Measurements from ENCODE around the gene ACAT2. TPM values are rescaled to one million over a fixed set of nuclear protein-coding genes. Genes with fewer than 3 reads are reported as not detected.
"Not testable (repeated sequence)": the region's sequence is repeated elsewhere in the genome, so short reads cannot be mapped to it uniquely, and the experiment has no call there.

The ACAT2 gene
- total RNA-seq, 1 experiment from 2014 or later: 18.8 TPM

DNA sequence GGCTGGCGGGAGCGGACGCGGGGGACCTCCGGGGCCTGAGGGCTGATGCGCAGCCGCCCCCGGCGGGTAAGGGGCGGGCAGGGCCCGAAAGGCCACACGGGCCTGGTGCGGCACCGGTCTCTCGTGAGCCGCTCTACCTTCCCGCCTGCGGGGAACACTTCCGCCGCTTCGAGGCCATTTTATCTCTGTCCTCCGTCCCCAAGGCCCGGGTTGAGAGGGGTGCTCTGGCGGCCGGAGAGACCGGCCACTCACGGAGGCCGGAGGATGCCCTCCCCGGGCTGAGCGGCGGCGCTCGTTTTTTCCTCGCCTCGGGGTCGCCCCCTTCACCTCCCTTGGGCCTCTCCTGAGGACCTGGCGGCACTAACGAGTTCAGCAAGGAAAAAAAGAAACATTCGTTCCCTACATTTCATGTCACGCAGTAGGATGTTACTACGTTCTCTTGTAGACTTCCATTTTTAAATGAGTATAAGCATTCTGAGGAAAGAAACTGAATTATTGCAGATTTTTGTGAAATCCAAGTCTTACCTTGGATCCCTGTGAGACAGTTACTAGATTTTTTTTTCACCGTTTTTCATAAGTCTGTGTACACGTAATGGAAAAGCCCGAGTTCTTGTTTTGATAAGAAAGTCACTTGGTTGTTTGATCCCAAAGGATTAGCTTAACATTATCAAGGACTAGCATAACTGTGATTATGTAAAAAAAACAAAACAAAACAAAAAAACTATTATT lies 34.0 kb upstream of the ACAT2 start:
- in situ Hi-C loops (cut with HindIII; ENCODE audit: low pct_unique_long_range_greater_than_20kb, low sequenced_read_pairs): no loop called here
- peak; percentile 71 for DNase-seq (ENCODE audit: low read depth)

DNA sequence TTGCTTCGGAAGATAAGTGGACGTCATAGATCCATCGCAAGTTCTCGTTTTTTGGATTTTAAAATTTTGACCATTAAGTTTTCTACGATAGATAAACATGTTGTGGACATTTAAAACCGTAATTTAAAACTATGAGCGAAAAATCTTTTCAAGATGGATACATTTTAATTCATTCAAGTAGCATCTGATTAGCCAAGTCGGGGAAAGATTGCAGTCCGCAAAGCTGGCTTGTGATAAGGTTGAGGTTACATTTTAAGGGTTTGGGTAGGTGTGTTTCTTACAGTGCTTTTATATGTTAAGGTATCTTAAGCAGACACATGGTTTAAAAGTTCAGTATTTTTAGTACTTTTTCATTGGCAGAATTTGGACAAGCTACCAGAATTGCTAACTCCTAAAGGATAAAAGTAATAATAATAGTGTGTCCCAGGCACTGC lies 33.3 kb upstream of the ACAT2 start:
- in situ Hi-C loops (cut with HindIII; ENCODE audit: low pct_unique_long_range_greater_than_20kb, low sequenced_read_pairs): no loop called here
- DNase-seq (ENCODE audit: low read depth): no peak

DNA sequence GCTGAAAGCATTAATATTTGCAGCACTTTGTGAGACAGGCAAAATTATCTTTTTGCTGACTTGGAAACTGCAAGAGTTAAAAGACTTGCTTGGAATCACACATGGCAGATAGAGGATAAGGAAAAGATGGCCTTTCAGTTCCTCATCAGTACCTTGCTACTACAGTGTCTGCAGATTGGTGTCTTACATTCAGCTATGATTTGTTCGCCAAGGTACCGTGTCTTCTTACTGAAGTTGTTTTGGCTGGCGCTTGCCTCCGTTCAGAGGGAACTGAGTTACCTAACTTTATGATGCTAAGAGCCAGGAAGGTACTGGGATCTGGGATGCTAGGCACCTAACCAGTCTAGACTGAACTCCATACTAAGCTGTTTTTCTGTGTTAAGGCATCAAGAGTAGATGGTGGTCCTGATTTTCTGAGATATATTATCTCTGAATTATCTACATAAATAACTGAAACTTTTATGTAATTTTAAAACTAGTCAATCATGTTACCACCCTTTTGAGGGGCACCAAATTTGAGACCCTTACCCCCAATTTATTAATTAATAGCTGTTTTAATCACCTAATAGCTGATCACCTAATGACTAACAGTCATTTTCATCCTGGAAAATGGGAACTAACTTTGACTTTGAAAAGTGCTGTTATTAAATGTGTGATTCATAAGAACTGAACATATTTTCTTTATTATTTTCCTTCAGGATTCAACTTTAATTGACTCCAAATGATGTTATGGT lies 32.1 kb upstream of the ACAT2 start:
- in situ Hi-C loops (cut with HindIII; ENCODE audit: low pct_unique_long_range_greater_than_20kb, low sequenced_read_pairs): no loop called here
- no peak for DNase-seq (ENCODE audit: low read depth)

DNA sequence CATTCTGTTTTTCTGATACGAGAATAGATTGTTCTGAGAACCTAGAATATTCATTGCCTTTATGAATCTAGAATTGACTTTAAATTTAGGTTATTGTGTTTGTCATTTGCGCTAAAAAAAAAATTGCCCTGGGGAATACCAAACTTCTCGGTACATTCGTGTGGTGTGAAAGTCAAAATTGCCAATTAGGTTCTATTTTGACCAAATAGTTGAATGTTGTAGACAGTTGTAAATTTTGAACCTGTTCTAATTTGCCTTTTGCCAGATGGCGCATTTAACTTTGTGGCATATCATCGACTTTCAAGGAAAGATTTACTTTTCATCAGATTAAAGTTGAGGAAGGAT lies 31.5 kb upstream of the ACAT2 start:
- in situ Hi-C loops (cut with HindIII; ENCODE audit: low pct_unique_long_range_greater_than_20kb, low sequenced_read_pairs): no loop called here
- DNase-seq (ENCODE audit: low read depth): no peak

DNA sequence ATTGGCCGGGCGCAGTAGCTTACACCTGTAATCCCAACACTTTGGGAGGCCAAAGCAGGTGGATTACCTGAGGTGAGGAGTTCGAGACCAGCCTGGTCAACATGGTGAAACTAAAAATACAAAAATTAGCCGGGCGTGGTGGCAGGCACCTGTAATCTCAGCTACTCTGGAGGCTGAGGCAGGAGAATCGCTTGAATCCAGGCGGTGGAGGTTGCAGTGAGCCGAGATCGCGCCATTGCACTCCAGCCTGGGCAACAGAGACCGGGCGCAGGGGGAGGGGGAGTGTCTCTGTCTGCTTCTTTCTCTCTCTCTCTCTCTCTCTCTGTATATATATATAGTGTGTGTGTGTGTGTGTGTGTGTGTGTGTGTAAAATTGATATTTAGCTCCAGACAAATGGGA lies 29.3 kb upstream of the ACAT2 start:
- in situ Hi-C loops (cut with HindIII; ENCODE audit: low pct_unique_long_range_greater_than_20kb, low sequenced_read_pairs); DNase-seq (ENCODE audit: low read depth): not testable (repeated sequence)

DNA sequence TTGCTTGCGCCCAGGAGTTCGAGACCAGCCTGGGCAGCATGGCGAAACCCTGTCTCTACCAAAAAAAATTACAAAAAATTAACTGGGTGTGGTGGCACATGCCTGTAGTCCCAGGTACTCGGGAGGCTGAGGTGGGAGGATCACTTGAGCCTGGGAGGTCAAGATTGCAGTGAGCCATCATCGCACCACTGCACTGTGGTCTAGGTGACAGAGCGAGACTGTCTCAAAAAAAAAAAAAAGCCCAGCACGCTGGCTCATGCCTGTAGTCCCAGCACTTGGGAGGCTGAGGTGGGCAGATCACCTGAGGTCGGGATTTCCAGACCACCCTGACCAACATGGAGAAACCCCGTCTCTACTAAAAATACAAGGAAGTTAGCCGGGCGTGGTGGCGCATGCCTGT lies 28.4 kb upstream of the ACAT2 start:
- in situ Hi-C loops (cut with HindIII; ENCODE audit: low pct_unique_long_range_greater_than_20kb, low sequenced_read_pairs): not testable (repeated sequence)

DNA sequence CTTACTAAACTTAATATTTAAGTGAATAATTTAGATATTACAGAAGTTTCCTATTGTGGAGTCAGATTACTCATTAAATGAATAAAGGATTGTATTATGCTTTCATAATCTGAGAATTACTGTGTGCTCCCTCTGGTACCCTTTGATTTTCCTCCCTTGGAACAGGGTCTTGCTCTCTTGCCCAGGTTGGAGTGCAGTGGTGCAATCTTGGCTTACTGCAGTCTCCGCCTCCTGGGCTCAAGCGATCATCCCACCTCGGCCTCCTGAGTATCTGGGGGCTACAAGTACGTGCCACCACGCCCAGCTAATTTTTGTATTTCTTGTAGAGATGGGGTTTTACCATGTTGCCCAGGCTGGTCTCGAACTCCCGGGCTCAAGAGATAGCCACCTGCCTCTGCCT lies 24.9 kb upstream of the ACAT2 start:
- DNase-seq (ENCODE audit: low read depth): no peak
- in situ Hi-C loops (cut with HindIII; ENCODE audit: low pct_unique_long_range_greater_than_20kb, low sequenced_read_pairs): no loop called here

More for the DNA sequence above, 28.4 kb upstream of the ACAT2 start:
- not testable (repeated sequence) for DNase-seq (ENCODE audit: low read depth)

DNA sequence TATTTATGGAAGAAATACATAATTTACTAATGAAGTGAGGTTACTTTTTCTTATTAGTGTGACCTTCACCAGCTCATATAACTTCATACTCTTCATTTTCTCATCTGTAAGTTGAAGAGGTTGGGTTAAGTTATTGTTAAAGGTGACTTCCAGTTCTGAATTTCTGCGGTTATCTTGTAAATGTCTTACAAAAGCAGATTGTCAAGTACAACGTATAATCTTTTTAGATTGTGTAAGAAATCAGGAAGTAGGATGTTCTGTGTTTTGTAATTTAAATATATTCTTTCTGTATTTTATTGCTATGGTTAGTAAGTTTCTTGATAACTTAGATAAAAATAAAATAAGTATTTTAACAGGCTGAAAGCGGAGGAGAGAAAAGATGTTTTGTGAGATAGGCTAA lies 22.5 kb upstream of the ACAT2 start:
- no peak for DNase-seq (ENCODE audit: low read depth)
- in situ Hi-C loops (cut with HindIII; ENCODE audit: low pct_unique_long_range_greater_than_20kb, low sequenced_read_pairs): no loop called here

DNA sequence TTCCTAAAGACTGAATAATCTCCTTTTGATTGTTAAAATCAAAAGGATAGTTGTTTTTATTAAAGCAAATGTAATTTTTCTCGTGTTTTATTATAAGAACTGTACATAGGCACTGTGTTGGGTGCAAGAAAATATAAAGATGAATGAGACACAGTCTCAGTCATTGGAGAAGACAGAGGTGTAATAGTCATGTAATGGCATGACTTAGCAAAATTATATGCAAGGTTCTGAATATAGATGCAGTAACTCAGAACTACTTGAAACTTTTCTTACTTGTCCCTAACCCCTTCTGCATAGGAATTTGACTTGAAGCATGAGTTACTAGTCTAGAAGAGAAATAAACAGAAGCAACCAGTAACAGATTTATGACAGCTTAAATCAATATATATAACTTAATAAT lies 19.7 kb upstream of the ACAT2 start:
- in situ Hi-C loops (cut with HindIII; ENCODE audit: low pct_unique_long_range_greater_than_20kb, low sequenced_read_pairs): no loop called here
- DNase-seq (ENCODE audit: low read depth): no peak

DNA sequence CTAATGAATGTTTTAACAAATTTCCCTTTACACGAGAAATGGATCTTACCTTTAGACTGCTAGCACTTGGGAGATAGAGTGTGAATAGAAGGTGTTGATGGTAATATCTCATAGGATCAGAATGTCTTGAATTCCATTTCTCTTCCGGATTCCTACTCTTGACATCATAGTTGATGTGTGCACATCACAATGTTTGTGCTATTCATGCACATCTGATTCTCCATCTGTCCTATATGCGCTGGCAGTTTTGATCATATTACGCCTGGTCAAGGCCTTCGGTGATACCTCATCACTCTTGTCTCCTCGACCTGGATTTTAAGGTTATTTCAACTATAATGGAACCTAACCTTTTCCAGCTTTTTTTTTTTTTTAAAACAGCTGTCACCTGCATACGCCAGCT lies 16.8 kb upstream of the ACAT2 start:
- in situ Hi-C loops (cut with HindIII; ENCODE audit: low pct_unique_long_range_greater_than_20kb, low sequenced_read_pairs): no loop called here
- no peak for DNase-seq (ENCODE audit: low read depth)

DNA sequence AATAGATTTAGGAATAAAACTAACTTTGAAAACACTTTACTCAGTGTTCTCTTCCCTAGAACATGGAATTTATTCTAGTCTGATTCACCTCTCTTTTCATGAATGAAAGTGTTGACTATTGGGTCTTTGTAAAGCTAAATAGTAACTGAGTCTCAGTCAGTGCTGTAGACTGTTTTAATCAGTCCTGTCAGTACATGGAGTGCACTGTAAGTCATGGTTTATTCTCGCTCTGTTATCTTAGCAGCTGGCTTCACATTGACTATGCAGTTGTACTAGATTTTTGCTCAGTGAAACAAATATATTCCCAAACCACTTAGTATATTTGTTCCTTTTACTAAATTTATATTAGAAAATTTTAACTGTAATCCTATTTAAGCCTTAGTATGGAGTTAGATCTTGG lies 15.1 kb upstream of the ACAT2 start:
- no peak for DNase-seq (ENCODE audit: low read depth)
- in situ Hi-C loops (cut with HindIII; ENCODE audit: low pct_unique_long_range_greater_than_20kb, low sequenced_read_pairs): no loop called here

DNA sequence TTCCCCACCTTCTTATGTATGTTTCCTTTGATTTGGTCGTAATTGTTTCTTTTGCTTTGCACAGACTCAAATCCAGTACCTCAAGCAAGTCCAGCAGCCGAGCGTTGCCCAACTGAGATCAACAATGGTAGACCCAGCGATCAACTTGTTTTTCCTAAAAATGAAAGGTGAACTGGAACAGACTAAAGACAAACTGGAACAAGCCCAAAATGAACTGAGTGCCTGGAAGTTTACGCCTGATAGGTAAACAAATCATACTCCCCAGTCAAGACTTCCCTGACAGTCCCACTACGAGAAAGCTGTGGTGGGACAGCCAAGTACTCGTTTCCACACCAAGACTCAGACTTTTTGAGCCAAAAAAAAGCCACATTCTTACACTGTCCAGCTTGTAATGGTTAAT lies 13.7 kb upstream of the ACAT2 start:
- in situ Hi-C loops (cut with HindIII; ENCODE audit: low pct_unique_long_range_greater_than_20kb, low sequenced_read_pairs); DNase-seq (ENCODE audit: low read depth): not testable (repeated sequence)

DNA sequence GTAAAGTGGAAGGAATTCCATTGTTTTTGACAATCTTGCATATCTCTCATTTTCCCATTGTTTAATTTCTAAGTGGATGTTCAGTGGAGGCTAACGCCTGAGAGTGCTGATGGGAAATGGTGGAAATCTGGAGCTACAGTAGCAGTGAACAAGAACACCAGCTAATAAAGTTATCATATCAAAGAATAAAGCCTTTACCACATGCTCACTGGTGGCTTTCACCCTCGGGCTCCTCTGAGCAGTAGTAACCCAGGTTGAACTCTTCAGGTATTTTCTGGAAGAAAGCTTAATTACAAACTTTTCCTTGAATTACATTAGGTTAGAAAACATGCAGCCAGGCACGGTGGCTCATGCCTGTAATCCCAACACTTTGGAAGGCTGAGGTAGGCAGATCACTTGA lies 10.4 kb upstream of the ACAT2 start:
- in situ Hi-C loops (cut with HindIII; ENCODE audit: low pct_unique_long_range_greater_than_20kb, low sequenced_read_pairs): no loop called here
- DNase-seq (ENCODE audit: low read depth): no peak

DNA sequence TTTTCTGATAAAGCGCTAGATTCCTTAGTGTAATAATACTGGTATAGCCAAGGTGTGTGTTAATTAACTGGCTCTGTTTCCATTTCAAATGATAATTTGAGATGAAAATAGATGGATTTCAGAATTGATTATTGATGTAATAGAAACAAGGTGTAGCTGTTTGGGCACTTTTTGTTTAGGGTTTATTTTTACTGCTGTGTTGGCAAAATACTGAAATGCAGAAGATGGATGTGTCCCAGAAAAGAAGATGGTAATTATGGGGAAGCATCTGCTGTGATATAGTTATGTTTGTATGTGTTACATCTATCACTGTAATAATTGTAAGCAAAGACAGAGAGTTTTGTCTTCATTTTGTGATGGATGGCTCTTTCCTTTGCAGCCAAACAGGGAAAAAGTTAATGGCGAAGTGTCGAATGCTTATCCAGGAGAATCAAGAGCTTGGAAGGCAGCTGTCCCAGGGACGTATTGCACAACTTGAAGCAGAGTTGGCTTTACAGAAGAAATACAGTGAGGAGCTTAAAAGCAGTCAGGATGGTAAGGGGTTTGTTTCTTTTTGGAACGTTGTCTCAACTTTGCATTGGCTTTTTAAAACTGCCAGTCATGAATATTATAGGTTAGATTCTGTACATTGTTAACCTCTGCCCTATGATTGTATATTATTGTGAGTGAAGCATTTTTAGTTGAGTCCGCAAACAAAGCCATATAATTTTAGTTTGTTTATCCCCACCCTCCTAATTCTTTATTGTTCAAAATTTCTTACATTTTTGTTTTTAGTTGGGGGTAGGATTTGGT lies 8.6 kb upstream of the ACAT2 start:
- DNase-seq (ENCODE audit: low read depth): no peak
- in situ Hi-C loops (cut with HindIII; ENCODE audit: low pct_unique_long_range_greater_than_20kb, low sequenced_read_pairs): no loop called here

DNA sequence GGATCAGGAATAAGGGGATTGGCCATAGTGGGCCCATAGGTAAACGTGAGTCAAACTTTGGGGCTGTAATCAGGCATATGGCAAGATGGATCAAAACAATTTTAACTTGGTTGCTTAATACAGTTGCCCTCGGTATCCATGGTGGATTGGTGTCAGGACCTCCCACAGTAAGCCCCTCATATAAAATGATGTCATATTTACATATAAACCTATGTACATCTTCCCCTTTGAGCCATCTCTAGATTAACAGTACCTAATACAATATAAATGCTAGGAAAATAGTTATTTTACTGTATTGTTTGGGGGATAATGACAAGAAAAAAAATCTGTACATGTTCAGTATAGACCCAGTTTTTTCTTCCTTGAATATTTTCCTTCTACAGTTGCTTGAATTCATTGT lies 7.4 kb upstream of the ACAT2 start:
- DNase-seq (ENCODE audit: low read depth): no peak
- in situ Hi-C loops (cut with HindIII; ENCODE audit: low pct_unique_long_range_greater_than_20kb, low sequenced_read_pairs): no loop called here

DNA sequence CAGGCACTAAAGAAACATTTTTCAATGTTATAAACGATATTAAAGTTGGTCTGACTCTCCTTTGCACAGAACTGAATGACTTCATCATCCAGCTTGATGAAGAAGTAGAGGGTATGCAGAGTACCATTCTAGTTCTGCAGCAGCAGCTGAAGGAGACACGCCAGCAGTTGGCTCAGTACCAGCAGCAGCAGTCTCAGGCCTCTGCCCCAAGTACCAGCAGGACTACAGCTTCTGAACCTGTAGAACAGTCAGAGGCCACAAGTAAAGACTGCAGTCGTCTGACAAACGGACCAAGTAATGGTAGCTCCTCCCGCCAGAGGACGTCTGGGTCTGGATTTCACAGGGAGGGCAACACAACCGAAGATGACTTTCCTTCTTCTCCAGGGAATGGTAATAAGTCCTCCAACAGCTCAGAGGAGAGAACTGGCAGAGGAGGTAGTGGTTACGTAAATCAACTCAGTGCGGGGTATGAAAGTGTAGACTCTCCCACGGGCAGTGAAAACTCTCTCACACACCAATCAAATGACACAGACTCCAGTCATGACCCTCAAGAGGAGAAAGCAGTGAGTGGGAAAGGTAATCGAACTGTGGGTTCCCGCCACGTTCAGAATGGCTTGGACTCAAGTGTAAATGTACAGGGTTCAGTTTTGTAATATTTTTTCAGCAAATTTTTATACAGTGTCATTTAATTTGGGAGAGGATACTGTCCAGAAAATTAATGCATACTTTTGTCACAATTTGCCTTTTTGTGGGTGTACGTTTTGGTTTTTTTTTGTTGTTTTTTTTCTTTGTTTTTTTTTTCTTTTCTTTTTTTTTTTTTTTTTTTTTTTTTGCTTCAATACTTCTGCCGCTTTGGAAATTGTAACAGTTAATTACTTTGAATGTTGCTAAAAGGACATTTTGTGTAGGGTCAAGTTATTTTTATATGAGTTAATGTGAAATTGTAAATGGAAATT lies 6.6 kb upstream of the ACAT2 start:
- in situ Hi-C loops (cut with HindIII; ENCODE audit: low pct_unique_long_range_greater_than_20kb, low sequenced_read_pairs): no loop called here
- no peak for DNase-seq (ENCODE audit: low read depth)

DNA sequence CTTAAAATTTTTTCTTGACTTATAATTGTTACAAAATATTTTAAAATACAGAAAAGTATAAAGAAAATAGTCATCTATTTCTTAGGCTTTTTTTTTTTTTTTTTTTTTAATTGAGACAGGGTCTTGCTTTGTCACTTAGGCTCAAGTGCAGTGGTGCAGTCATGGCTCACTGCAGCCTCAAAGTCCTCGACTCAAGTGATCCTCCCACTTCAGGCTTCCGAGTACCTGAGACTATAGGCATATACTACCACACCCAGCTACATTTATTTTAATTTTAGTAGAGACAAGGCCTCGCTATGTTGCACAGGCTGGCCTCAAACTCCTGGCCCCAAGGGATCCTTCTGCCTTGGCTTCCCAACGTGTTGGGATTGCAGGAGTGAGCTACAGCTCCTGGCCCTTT lies 5.3 kb upstream of the ACAT2 start:
- in situ Hi-C loops (cut with HindIII; ENCODE audit: low pct_unique_long_range_greater_than_20kb, low sequenced_read_pairs): no loop called here
- no peak for DNase-seq (ENCODE audit: low read depth)
